GM12878 (cell line): ENCODE measurements around the gene SRP72.

Experiments
- CTCF ChIP-seq, 3 experiments: IDR thresholded peaks in 2 of 3; conservative IDR thresholded peaks in 1 of 3; 2 replicates each; pipeline ENCODE4 v1.5.1; 2011; ENCODE audit warnings: low read depth in 3 of 3, low read length in 3 of 3, mild to moderate bottlenecking in 3 of 3, control low read depth in 2 of 3, moderate library complexity in 2 of 3, inconsistent platforms in 1 of 3, mixed read lengths in 1 of 3; ENCODE audit not compliant: control insufficient read depth in 2 of 3, insufficient read depth in 1 of 3; ENCODE audit errors: extremely low read depth in 1 of 3
- EZH2 ChIP-seq: IDR thresholded peaks from 2 replicates; pipeline ENCODE4 v1.6.1; 2012; ENCODE audit warnings: low read depth, mild to moderate bottlenecking, control low read depth, inconsistent platforms, low read length, borderline replicate concordance; ENCODE audit not compliant: control insufficient read depth
- FOXK2 ChIP-seq: fragments of 450-650 bp; IDR thresholded peaks from 2 replicates; pipeline ENCODE4 v1.6.1; 2017; ENCODE audit warnings: mild to moderate bottlenecking, moderate library complexity
- GATAD2B ChIP-seq: fragments of 450-650 bp; conservative IDR thresholded peaks from 2 replicates; pipeline ENCODE4 v1.6.1; 2017; ENCODE audit warnings: low read depth, mild to moderate bottlenecking, moderate library complexity
- RFX5 ChIP-seq: IDR thresholded peaks from 2 replicates; pipeline ENCODE4 v1.6.1; 2011; ENCODE audit warnings: low read depth, low read length, improper control_type of control experiment
- SP1 ChIP-seq: IDR thresholded peaks from one replicate; pipeline ENCODE4 v1.6.1; 2011; ENCODE audit warnings: low read depth, low read length
- STAT1 ChIP-seq: fragments of 450-650 bp; conservative IDR thresholded peaks from 2 replicates; pipeline ENCODE4 v1.6.1; 2014; ENCODE audit warnings: antibody characterized with exemption, mild to moderate bottlenecking
- TCF7 ChIP-seq: IDR thresholded peaks from 2 replicates; pipeline ENCODE4 v1.6.1; 2014; ENCODE audit warnings: antibody characterized with exemption, borderline replicate concordance
- TF ChIP-seq, protein P1 (sequence below): fragments of 450-650 bp; IDR thresholded peaks from 2 replicates; pipeline ENCODE4 v1.6.1; 2017; ENCODE audit warnings: mild to moderate bottlenecking, low read depth, inconsistent platforms; ENCODE audit not compliant: poor library complexity, severe bottlenecking

DNA sequence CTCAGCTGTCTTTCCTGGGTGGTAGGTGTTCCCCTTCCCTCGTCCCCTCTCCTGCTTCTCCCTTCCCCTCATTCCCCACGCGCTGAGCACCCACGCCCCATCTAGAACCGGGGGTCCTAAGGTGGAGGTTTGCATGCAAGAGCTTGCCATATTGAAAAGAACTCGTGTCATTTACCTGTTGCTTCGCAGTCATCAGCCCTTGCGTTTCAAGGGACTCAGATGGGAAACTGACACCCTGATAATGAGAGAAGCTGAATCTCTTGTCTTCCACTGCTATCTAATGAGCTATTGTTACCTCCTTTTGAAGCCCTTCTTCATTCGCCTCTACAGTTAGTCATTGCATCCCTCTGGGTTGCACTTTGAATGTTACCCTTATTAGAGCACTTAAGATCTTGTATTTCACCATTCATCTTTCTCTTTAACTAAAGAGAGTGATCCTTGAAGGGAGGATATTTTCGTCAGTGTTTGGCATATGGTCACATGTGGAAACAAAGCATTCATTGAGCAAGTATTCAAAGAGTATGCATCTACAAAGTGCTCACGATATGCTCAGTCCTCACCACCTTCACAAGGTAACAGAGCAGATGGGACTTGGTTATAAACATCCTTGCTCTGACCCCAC lies 63.8 kb downstream of the SRP72 start:
- TF ChIP-seq STAT1 (no peak), GATAD2B (no peak), FOXK2 (no peak), SP1 (no peak), EZH2 (no peak), RFX5 (no peak), TCF7 (no peak), CTCF (IDR thresholded peaks at IDR 0.05 in 2 of 3, conservative IDR thresholded peaks at IDR 0.05 in 1 of 3; ENCODE audit: control insufficient read depth in 2 of 3, extremely low read depth in 1 of 3, insufficient read depth in 1 of 3, low read depth in 3 of 3, low read length in 3 of 3) (no peak)
- TF ChIP-seq, protein P1, sequence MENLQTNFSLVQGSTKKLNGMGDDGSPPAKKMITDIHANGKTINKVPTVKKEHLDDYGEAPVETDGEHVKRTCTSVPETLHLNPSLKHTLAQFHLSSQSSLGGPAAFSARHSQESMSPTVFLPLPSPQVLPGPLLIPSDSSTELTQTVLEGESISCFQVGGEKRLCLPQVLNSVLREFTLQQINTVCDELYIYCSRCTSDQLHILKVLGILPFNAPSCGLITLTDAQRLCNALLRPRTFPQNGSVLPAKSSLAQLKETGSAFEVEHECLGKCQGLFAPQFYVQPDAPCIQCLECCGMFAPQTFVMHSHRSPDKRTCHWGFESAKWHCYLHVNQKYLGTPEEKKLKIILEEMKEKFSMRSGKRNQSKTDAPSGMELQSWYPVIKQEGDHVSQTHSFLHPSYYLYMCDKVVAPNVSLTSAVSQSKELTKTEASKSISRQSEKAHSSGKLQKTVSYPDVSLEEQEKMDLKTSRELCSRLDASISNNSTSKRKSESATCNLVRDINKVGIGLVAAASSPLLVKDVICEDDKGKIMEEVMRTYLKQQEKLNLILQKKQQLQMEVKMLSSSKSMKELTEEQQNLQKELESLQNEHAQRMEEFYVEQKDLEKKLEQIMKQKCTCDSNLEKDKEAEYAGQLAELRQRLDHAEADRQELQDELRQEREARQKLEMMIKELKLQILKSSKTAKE: no peak
